Activated CD4-positive, alpha-beta T cell treated with anti-CD3 and anti-CD28 coated beads, Interleukin-2, Interleukin-4, amounts not matched to agents 100 ng/mL and 50 ng/mL, durations not matched to agents 16 hours and 8 hours (primary cell): ENCODE results near the gene PATE3.

ENCODE experiments used
- DNase-seq: peaks from one replicate; pipeline ENCODE4 v3.0.0-alpha.2; 2020; ENCODE audit warnings: low spot score

PATE3 gene, protein sequence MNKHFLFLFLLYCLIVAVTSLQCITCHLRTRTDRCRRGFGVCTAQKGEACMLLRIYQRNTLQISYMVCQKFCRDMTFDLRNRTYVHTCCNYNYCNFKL

DNA sequence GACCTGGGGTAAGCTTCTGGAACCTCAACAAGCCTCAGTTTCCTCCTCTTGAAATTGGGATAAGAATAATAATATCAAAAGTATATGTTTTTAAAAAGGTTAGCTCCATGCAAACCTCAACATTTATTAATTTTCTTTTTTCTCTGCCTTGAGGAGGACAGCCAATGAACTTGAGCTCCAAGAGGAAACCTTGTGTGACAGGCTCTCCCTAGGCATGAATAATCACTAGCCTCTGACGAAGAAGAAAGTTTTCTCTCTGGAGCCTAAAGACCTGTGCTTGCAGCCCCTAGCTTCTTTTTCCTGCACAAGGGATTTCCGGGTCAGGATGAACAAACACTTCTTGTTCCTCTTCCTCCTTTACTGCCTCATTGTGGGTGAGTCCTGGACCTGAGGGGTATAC lies at the start of gene PATE3:
TSS of gene PATE3 (plus strand) at position 301 of the 400 bp plus-strand sequence. CDS start at position 326, 25 bp downstream.
- no peak for DNase-seq

DNA sequence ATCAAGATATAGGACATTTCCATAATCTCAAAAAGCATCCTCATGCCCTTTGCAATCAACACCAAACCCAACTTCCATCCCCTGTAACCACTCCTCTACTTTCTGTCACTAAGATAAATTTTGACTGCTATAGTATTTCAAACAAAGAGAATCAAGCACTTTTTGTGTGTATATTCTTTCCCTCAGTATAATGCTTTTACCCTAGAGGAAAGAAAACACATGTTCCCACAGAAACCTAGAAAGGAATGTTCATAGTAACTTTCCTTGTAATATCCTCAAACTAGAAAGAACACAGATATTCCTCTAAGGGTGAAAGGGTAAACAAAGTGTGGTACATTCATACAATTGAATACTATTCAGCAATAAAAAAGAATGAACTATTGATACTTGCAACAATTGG lies 47.3 kb upstream of the PATE3 start:
- DNase-seq: no peak

DNA sequence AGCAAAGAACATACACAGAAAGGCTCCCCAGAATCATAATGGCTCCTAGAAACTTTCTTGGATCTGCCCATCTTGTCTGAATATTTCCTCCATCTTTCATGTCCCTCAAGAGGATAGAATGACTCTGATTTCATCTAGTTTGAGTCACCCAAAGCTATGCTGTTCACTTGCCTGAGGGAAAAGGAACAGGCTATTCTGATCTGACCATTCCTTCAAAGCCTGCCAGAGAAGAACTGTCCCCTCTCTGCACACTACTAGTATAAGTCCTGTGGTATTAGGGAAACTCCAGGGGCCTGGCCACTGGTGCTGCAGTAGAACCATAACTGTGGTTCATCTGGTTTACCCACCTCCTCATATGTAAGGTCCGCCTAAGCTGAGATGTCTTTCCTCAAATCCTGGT lies 44.2 kb upstream of the PATE3 start:
- DNase-seq: no peak

DNA sequence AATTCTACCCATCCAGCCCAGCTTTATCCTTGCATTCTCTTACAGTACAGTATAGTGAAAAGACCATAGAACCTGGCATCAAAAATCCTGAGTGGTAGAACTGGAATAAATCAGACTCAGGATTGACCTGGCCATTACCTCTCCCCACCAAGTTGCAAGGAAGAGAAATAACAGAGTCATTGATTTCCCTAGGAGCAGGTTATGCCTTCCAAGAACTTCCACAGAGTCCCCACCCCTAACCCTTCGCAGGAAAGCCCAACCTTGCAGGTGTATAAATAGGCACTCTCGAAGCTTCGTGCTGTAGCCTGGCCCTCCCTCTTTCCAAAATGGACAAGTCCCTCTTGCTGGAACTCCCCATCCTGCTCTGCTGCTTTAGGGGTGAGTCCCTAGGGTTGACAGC lies 41.9 kb upstream of the PATE3 start, which contains the start of gene PATE1:
TSS of gene PATE1 (plus strand) at position 301 of the 400 bp plus-strand sequence. CDS start at position 327, 26 bp downstream.
- no peak for DNase-seq

DNA sequence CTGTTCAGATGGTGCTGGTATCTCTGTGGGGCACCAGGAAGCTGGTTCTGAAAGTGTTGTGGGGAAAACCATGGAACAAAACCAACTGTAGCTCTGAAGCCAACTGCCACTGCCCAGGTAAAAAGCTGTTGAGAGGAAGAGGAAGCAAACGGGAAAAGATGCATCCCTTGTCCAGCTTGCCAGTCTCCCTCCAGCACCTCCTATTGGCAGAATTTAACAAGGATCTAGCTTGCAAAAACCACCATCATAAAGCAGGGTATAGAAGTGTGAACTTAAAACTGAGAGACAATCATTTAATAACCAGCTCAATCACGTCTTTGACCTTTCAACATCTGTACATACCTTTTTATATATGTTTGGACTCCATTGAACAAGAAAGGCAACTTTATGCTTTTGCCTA lies 37.3 kb upstream of the PATE3 start:
- no peak for DNase-seq

DNA sequence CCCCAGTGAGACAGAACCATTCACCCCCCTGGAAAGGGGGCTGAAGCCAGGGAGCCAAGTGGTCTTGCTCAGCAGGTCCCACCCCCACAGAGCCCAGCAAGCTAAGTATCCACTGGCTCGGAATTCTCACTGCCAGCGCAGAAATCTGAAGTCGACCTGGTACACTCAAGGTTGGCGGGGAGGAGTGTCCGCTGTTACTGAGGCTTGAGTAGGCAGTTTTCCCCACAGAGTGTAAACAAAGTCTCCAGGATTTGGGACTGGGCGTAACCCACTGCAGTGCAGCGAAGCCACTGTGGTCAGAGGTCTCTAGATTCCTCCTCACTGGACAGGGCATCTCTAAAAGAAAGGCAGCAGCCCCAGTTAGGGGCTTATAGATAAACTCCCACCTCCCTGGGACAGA lies 31.9 kb upstream of the PATE3 start:
- DNase-seq: no peak

DNA sequence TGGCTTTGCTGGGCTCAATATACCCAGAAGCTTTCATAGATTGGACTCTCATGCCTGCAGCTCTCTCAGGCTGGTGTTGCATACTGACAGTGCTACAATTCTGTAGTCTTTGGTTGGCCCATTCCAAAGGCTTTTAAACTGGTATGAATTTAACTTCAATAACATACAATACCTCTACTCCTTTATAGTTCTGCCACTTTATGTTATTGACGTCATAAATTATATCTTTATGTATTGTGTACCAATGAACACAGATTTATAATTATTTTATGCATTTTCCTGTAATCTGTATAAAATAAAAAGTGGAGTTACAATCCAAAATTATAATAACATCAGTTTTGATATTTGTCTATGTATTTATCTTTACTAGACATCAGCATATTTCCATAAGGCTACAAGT lies 25.5 kb upstream of the PATE3 start:
- no peak for DNase-seq

DNA sequence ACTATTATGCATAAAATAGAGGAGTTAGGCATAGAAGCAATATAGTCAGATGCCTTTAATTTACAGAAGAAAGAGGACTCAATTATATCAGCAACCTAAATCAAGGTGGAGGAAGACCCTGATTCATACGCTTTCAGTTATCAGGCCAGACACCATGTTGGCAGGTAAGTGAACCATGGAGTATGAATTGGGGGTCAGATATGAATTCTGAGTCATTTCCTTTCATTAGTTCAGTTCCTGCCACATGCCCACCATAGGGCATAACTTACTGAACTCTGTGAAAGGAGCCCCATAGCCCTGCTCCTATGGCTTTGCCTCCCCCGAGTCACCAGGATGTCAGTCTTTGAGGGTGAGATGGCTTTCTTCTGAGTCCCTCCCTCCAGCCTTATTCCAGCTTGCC lies 24.4 kb upstream of the PATE3 start:
- no peak for DNase-seq

DNA sequence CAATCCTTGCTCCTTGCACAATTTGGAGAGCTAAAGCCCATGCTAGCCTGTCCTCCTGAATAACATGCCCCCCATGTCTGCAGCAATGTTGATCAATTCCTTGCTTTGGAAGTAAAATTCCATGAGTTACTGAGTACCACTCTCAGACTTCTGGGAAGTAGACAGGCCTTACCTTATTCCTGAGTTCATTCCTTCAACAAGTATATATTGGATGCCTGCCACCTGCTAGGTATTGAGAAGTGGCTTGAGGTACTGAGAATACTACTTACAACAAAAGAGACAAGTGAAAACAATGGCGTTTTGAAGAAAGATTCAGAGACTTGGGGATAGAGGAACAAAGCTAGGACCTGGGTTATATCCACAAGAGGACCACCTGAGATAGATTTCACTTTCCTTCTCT lies 21.7 kb upstream of the PATE3 start:
- no peak for DNase-seq

DNA sequence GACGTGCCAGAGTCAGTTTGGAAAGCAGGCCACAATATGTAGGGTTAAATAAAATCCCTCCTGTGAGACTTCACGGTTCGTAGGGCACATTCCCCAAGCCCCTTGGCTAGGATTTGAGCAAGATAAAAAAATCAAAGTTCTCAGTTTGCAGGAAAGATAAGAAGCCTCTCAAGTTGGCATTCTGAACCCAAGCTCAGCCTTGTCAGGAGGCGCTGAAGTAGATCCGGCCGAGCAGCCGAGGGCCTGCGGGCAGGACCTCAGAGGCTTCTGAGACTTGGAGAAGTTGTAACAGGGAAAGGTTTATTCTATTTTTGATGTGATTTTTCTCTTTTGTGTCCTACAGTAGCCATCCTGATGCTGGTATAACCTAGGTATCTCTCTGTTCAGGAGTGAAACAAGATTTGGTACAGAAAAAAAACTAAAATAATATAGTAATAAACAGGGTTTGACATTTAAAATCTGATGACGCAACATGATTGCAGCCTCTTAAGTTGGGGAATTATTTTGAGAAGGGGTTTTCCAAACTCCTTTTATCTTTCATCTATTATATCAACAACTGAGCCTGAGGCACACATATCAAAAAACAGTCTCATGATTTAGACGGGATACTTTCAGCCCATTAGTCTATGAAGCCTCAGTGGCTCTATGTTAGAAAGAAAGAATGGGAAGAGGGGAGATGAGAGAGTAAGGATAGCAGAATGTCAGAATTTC lies 19.4 kb upstream of the PATE3 start:
- DNase-seq: no peak

DNA sequence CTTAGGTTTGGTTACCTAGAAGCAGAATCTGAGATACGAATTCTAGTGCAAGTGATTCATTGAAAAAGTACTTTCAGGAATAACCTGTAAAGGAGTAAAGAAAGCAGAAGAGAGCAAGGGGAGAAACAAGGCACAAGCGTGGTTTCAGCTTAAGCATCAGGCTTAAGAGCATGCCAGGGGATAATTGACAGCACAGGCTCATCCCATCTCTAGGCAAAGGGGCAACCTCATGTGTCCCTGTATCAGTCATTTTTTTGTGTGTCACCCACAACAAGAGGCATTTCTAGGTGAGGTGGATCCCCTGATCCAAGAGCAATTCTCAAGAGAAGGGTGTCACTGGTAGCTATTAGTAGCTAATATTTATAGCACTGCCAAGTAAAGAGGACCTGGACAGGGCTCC lies 17.3 kb upstream of the PATE3 start:
- no peak for DNase-seq

DNA sequence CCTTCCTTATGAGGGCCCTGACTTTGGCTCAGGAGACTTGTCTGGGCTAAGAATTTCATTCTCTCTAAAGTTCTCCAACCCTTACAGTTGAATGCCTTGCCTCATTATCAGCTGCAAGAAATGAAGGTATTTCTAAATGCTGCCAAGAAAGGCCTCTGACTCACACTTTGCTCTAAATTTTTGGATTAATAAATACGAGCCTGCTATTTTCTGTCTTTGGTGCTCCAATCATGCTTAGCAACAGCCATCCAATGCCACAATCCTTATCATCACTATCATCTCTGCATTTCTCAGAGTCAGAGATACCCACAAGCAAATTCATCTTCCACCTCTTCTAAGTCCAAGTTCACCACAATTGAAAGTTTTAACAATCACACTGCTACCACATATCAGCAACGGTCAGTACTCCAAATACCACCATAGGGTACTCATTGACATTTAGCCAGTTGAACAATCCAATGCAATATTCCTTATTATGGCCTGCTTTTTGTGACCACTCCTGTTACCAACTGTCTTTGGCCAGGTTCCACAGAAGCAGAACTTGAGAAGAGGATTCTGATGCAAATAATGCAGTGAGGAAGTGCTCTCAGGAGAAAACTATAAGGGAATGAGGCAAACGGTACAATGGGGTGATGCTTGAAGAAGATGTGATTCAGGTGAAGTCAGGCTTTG lies 15.0 kb upstream of the PATE3 start:
- DNase-seq: no peak

DNA sequence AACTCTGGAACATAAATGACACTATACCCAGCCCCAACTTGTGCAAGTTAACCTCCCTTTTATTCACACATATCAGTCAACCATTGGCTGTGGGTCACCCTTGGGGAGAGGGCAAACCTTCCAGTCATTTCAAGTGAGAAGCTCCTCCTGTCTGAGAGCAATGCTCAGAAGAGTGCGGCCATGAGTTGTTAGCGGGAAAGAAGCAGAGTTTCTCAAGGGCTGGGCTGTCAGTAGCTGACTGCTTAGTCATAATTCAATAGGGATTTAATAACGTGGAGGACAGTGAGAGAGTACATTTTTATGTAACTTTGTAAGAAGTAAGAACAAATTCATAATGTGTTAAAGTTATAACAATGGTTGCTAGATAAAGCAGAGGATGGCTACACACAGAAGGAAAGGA lies 14.4 kb upstream of the PATE3 start:
- DNase-seq: no peak

DNA sequence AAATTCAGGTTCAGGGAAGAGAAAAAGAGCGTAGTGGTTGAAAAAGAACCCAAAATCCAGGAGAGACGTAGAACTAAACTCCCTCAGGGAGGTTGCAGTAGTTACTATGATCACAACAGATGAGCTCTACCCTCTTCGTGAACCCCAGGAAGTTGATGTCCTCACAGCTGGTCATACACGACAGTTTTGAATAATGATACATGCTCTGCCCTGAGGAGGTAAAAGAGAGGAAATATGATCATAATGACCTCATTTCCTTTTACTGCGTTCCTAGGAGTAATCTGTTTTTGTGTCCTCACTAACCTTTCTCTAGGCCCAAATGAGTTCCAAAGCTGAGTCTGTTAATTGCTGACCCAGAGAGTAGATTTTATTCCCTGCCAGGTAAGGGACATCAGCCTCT lies 10.6 kb upstream of the PATE3 start:
- no peak for DNase-seq

DNA sequence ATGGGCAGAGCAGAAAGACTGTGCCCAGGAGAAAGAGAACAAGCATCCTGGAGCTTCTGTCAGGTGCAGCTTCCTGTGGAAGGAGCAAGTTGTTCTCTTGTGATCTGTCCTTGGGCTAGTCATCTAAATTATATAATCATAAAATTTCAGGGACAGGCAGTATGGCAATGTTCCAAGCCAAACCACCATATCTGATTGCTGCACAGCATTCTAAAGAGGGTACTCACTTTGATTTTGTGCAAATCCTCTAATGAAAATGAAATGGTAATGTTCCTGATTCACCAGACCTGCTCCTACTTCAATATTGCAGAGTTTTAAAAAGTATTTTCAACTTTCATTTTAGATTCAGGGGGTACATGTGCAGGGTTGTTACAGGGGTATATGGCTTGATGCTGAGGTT lies 9.2 kb upstream of the PATE3 start, which contains the start of gene PATE2:
TSS of gene PATE2 (minus strand) at position 101 of the 400 bp plus-strand sequence. CDS start at position 46, 55 bp downstream.
- DNase-seq: no peak

DNA sequence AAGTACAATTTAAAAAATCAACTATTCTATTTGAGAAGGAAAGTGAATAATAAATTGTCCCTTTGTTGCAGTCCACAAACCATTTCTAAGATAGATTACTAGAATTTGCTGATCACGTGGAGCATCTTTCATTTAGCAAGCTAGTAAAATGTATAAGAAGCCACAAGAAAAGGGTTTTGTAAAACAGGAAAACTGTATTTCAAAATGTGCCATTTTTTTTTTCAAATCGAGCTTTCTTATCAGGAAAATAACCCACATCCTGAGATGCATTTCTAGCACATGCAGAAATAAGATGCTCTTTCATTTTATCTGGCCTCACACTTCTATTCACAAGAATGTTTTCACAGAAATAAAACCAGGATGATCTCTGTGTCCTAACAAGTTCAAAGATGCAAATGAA lies 3.2 kb upstream of the PATE3 start:
- DNase-seq: no peak

DNA sequence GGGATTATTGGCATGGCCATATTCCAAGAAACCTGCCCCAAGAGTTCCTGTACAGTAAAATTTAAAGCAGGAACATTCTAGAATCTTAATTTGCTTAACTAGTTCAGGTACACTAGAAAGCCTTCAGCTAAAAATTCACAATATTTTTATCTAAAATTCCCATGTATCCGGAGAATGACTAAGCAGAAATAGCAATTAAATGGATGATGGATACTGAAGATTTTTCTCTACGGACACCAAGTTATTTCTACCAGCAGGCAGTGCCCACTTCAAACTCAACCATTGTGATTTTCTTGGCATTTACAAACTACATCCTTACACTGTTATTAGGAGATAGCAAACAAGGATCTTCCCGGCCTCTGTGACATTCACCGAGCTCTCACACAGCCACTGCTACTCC lies 2.9 kb downstream of the PATE3 start:
- DNase-seq: no peak

DNA sequence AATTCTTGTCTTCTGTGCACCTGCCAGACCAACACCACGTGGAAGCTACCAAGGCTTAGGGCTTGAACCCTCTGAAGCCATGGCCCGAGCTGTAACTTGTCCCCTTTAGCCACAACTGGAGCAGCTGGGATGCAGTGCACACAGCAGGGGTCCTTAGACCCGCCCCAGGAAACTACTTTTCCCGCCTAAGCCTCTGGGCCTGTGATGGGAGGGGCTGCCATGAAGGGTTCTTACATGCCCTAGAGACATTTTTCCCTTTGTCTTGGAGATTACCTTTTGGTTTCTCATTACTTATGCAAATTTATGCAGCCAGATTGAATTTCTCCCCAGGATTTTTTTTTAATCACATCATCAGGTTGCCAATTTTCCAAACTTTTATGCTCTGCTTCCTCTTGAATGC lies 9.7 kb downstream of the PATE3 start:
- no peak for DNase-seq

DNA sequence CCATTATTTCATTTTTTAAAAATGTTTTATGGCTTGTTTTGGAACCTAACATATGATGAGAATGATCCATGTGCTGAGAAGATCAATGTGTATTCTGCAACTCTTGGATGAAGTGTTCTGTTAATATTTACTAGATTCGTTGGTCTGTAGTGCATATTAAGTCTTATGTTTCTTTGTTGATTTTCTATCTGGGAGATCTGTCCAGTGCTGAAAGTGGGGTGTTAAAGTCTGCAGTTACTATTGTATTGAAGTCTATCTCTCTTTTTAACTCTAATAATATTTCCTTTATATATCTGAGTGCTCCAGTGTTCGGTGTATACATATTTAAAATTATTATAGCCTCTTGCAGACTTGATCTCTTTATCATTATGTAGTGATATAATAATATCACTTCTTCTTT lies 11.9 kb downstream of the PATE3 start:
- DNase-seq: no peak

DNA sequence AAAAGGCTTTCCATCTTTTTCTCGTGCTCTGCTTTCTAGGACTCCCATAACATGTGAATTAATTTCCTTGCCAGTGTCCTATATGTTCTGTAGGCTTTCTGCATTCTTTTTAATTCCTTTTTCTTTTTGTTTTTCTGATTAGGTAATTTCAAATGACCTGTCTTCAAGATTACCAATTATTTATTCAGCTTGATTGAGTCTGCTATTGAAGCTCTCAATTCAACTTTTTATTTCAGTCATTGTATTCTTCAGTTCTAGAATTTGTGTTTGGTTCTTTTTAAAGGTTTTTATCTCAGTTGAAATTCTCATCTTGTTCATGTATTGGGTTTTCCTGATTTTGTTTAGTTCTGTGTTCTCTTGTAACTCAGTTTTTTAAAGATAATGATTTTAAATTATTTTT lies 14.5 kb downstream of the PATE3 start:
- no peak for DNase-seq

DNA sequence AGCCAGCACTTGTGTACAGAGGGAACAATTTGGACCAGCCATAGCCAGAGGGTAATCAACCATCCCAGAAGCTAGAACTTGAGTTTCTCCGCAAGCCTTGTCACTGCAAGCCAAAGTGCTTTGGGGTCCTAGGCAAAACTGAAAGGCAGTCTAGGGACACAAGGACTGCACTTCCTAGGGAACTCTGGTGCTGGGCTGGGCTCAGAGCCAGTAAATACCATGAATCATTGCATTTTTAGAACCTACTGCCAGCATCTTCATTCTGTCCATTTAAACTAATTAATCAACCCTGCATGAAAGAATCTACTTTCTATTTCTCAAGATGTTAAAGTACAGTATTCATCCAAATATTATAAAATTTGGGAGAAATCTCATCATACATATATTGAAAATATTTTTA lies 20.0 kb downstream of the PATE3 start:
- DNase-seq: no peak

DNA sequence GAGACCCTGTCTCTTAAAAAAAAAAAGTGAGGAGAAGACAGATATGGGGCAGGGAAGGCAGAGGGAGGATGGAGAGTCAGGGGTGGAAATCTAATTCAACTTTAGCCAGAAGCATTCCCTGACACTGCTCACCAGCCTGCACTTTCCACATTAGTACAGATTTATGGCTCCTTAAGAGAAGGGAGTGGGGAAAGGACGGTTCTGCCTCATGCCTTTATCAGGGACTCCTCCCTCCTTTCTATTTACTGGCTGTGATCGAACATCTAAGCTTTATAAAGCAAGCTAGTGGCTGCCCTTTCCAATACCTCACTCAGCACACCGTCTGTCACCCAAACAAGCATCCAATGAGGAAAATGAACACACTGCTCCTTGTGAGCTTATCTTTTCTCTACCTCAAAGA lies 45.1 kb downstream of the PATE3 start, which contains the start of gene PATE4:
TSS of gene PATE4 (plus strand) at position 301 of the 400 bp plus-strand sequence. CDS start at position 345, 44 bp downstream.
- DNase-seq: no peak

DNA sequence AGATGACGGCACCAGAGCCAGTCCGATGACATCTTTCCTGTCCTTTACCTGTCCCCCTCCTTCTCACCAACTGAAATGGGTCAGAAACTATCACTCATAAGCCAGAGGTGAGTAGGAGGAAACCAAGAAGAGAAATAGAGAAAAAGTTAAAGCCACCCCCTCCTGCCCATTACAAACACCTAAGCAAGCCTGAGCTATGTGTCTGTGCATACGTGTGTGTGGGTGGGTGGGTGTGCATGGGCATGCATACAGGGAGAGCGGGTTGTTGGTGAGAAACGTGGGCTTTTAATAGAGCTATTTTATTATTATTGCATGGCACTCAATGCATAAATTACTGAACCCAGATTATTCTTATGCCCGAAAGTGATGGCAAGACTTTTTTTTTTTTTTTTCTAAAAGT lies 47.8 kb downstream of the PATE3 start:
- DNase-seq: no peak
